ENCODE results near the gene BBS9.
A peak's percentile ranks its signal among the peaks of the same experiment; 100 is the strongest.
"Not testable (repeated sequence)": the region's sequence is repeated elsewhere in the genome, so short reads cannot be mapped to it uniquely, and the experiment has no call there.

BBS9 gene

GRCh38 chr7:33195264-33195663, 65.9 kb downstream of the BBS9 start:
- no peak for DNase-seq (ENCODE audit: low spot score)

DNA sequence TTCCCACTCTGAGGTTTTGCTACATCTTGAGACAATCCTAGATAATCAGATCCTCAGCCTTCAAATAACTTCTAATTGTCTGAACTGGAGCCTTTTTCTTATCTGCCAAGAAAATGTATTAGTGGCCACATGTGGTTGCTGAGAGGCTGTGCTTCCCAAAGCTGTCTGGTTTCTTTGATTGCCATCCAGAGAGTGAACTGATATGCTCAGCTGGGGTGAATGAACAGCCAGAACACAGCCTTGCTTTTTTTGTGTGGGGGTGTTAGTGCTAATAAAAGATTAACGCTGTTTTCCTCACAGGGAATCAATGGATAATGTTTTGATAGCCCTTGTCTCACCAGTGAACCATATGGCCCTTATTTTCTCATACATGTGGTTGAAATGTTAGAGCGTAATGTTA, 66.9 kb downstream of the BBS9 start:
- no peak for DNase-seq (ENCODE audit: low spot score)

GRCh38 chr7:33200282-33200681, 70.9 kb downstream of the BBS9 start:
- no peak for DNase-seq (ENCODE audit: low spot score)

- DNase-seq (ENCODE audit: low spot score), result no peak
These were observed 72.5 kb downstream of the BBS9 start for GRCh38 chr7:33201821-33202220.

DNA sequence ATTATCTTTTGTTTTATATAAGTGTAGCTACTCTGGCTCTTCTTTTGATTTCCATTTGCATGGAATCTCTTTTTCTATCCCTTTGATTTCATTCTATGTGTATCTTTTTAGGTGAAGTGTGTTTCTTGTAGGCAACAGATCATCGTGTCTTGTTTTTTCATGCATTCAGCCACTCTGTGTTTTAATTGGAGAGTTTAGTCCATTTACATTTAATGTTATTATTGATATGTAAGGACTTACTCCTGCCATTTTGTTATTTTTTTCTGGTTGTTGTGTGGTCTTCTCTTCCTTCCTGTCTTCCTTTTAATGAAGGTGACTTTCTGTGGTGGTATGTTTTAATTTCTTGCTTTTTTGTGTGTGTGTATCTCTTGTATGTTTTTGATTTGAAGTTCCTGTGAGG, 81.6 kb downstream of the BBS9 start:
- DNase-seq (ENCODE audit: low spot score), result no peak

DNA sequence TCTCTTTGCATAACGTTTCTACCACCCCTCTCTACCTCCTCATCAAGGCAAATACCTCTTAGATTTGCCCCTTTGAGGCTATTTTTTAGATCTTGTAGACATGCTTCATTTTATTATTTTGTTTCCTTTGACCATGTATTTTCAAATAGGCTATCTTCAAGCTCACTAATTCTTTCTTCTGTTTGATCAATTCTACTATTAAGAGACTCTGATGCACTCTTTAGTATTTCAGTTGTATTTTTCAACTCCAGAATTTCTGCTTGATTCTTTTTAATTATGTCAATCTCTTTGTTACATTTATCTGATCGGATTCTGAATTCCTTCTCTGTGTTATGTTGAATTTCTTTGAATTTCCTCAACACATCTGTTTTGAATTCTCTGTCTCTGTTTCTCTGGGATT, 82.8 kb downstream of the BBS9 start:
- DNase-seq (ENCODE audit: low spot score), result no peak

GRCh38 chr7:33215992-33216391, 86.6 kb downstream of the BBS9 start:
- no peak for DNase-seq (ENCODE audit: low spot score)

- DNase-seq (ENCODE audit: low spot score), result no peak
These were observed 88.2 kb downstream of the BBS9 start for GRCh38 chr7:33217595-33217994.

DNA sequence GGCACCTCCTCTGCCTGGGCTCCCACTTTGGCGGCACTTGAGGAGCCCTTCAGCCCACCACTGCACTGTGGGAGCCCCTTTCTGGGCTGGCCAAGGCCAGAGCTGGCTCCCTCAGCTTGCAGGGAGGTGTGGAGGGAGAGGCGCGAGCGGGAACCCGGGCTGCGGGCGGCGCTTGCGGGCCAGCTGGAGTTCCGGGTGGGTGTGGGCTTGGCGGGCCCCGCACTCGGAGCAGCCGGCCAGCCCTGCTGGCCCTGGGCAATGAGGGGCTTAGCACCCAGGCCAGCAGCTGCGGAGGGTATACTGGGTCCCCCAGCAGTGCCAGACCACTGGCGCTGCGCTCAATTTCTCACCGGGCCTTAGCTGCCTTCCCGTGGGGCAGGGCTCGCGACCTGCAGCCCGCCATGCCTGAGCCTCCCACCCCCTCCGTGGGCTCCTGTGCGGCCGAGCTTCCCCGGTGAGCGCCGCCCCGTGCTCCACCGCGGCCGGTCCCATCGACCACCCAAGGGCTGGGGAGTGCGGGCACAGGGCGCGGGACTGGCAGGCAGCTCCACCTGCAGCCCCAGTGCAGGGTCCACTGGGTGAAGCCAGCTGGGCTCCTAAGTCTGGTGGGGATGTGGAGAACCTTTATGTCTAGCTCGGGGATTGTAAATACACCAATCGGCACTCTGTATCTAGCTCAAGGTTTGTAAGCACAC, 89.6 kb downstream of the BBS9 start:
- not testable (repeated sequence) for DNase-seq (ENCODE audit: low spot score)

DNA sequence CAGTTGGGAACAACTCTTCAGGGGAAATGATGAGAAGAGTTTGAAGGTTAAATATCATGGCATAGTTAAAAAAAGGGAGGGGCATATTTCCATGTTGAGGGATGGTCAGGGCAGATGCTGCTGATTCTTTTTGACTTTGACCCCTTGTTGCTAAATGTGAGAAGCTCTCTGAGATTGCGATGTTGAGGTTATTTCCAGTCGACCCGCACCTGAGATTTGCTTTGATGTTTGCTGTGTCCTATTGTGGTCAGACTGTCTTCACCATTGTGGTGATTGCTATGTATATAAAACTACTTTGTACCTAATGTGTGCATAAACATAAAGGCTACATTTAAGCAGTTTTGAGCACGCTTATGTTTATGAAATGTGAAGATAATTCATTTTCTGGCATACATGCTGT, 90.9 kb downstream of the BBS9 start:
- no peak for DNase-seq (ENCODE audit: low spot score)

DNA sequence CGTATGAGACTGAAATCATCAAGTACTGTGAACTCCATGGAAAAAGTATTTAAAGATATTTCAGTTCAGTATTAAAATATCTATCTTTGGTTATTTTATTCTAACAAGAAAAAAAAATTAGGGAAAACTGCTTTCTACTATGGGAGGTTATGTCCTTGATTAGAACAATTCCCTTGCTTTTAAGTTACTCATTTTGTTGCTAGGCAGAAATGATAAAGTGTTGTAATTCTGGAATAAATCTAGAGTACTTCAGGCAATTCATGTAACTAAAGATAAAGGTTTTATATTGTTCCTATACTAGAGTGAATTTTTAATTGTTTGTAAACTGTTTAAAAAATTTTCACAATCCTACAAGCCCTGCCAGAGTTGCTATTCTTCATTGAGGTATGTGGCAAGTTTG, 92.0 kb downstream of the BBS9 start:
- DNase-seq (ENCODE audit: low spot score), result no peak

DNA sequence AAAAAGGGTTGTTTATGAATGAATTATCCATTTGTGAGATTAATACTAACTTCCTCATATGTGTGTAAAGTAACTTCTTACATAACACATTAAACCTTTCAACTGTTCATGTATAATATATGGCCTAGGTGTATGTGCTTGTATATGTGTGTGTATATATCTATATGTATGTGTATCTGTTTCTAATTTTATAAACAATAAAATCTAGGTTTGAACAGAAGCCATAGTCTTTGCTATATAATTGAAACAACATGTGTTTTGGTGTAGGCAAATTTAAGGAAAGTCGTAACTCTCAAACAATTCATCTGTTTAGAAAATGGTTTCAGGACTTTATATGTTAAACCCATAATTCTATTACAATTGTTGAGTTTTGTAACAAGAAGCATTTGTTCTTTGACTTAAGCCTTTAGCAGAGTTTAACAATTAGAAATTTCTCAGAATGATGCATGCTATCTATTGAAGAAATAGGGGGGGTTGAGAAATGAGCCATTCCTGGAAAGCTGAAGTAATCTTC, 103.3 kb downstream of the BBS9 start:
- no peak for DNase-seq (ENCODE audit: low spot score)

- DNase-seq (ENCODE audit: low spot score), result no peak
These were observed 104.3 kb downstream of the BBS9 start for GRCh38 chr7:33233659-33234058.

GRCh38 chr7:33237036-33237435, 107.7 kb downstream of the BBS9 start:
- DNase-seq (ENCODE audit: low spot score), result no peak

GRCh38 chr7:33243319-33243881, 114.0 kb downstream of the BBS9 start:
- peak; percentile 43 for DNase-seq (ENCODE audit: low spot score)

GRCh38 chr7:33248671-33249070, 119.3 kb downstream of the BBS9 start:
- DNase-seq (ENCODE audit: low spot score), result no peak

GRCh38 chr7:33250421-33250871, 121.1 kb downstream of the BBS9 start:
- no peak for DNase-seq (ENCODE audit: low spot score)

GRCh38 chr7:33251301-33251700, 121.9 kb downstream of the BBS9 start:
- no peak for DNase-seq (ENCODE audit: low spot score)

DNA sequence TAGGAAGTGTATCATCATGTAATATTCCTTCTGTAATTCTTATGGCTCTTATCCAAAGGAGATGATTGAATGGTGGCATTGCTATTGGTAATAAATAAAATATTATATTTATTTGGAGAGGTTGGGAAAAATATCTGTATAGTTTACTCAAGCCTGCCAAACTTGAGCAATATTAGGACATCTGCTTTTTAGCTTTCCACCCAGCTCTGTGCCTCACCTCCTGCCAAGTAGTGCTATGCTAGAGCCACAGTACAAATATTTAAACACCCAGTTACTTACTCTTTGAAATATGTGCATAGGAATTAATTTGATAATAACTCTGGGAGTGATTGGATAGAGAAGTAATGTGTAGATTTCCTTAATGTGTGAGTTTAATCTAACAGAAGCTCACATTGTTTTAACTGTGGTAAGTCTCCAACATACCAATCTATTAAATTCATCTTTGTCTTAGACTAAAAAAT, 129.2 kb downstream of the BBS9 start:
- DNase-seq (ENCODE audit: low spot score), result no peak

- no peak for DNase-seq (ENCODE audit: low spot score)
These were observed 132.2 kb downstream of the BBS9 start for GRCh38 chr7:33261585-33261984.

DNA sequence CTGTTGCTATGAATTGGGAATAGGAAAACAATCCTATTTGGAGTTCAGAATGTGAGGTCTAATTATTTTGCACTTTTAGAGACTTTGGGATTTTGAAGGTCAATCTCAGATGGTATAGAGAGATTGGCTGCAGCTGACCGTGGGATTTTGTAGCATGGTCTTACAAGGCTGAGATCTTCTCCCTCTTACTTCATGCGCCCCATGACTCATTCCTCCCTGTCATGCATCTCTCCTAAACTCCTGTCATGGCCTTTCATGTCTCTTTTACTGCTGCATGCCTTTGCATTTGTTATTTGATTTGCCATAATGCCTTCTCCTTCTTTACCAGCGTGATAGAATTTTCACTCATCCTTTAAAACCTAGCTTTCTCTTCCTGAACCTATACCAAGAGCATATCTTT, 133.1 kb downstream of the BBS9 start:
- DNase-seq (ENCODE audit: low spot score), result no peak

GRCh38 chr7:33271839-33272371, 142.5 kb downstream of the BBS9 start:
- DNase-seq (ENCODE audit: low spot score), result not testable (repeated sequence)

GRCh38 chr7:33273356-33273755, 144.0 kb downstream of the BBS9 start:
- DNase-seq (ENCODE audit: low spot score), result no peak

- no peak for DNase-seq (ENCODE audit: low spot score)
These were observed 147.0 kb downstream of the BBS9 start for GRCh38 chr7:33276325-33276724.

Measured in D341Med (cell line).